SK-N-MC (cell line): ENCODE results near the gene EFCAB12.

Source experiments
- EZH2 ChIP-seq: fragments of 200-600 bp; sonication (generic); IDR thresholded peaks from one replicate; pipeline ENCODE4 v1.6.1; 2017; ENCODE audit warnings: antibody characterized with exemption
- FOXP2 ChIP-seq: optimal IDR thresholded peaks from 2 replicates; pipeline ENCODE3; 2011; ENCODE audit warnings: mild to moderate bottlenecking, moderate library complexity; ENCODE audit not compliant: insufficient read depth; ENCODE audit errors: extremely low read length, control extremely low read depth
- POLR2AphosphoS5 ChIP-seq: IDR thresholded peaks from 2 replicates; pipeline ENCODE4 v1.6.1; 2012; ENCODE audit warnings: mild to moderate bottlenecking, low read depth, low read length, borderline replicate concordance

GRCh38 chr3:129419476-129419875 lies 9.0 kb downstream of the EFCAB12 start:
- TF ChIP-seq POLR2AphosphoS5 = no peak
- TF ChIP-seq EZH2 = no peak
- no peak for TF ChIP-seq FOXP2
